Loucy (cell line): ENCODE measurements around the gene FANCC.

Experiments
- EZH2phosphoT487 ChIP-seq: fragments of 200-600 bp; IDR thresholded peaks from 2 replicates; pipeline ENCODE4 v1.6.1; 2018; ENCODE audit warnings: antibody characterized with exemption, mild to moderate bottlenecking, moderate library complexity, borderline replicate concordance
- TF ChIP-seq, protein P1 (sequence below): fragments of 200-600 bp; sonication (generic); conservative IDR thresholded peaks from 2 replicates; pipeline ENCODE4 v1.5.1; 2014; ENCODE audit warnings: mild to moderate bottlenecking, antibody characterized with exemption, low read length

- TF ChIP-seq, protein P1, sequence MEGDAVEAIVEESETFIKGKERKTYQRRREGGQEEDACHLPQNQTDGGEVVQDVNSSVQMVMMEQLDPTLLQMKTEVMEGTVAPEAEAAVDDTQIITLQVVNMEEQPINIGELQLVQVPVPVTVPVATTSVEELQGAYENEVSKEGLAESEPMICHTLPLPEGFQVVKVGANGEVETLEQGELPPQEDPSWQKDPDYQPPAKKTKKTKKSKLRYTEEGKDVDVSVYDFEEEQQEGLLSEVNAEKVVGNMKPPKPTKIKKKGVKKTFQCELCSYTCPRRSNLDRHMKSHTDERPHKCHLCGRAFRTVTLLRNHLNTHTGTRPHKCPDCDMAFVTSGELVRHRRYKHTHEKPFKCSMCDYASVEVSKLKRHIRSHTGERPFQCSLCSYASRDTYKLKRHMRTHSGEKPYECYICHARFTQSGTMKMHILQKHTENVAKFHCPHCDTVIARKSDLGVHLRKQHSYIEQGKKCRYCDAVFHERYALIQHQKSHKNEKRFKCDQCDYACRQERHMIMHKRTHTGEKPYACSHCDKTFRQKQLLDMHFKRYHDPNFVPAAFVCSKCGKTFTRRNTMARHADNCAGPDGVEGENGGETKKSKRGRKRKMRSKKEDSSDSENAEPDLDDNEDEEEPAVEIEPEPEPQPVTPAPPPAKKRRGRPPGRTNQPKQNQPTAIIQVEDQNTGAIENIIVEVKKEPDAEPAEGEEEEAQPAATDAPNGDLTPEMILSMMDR = peak; percentile 20; the same call in 1 of the 2 replicates
- TF ChIP-seq EZH2phosphoT487 = no peak
These were observed 143.5 kb downstream of the FANCC start for GRCh38 chr9:95174038-95174437.
